GM18520 (cell line): ENCODE results near the gene ALKBH4.
"Not testable (repeated sequence)": the region's sequence is repeated elsewhere in the genome, so short reads cannot be mapped to it uniquely, and the experiment has no call there.

Experiments used
- ATAC-seq: cut with Tn5 transposase; IDR thresholded peaks from one replicate; pipeline ENCODE4 v1.9.1; 2021; ENCODE audit not compliant: unreplicated experiment

Gene ALKBH4

DNA sequence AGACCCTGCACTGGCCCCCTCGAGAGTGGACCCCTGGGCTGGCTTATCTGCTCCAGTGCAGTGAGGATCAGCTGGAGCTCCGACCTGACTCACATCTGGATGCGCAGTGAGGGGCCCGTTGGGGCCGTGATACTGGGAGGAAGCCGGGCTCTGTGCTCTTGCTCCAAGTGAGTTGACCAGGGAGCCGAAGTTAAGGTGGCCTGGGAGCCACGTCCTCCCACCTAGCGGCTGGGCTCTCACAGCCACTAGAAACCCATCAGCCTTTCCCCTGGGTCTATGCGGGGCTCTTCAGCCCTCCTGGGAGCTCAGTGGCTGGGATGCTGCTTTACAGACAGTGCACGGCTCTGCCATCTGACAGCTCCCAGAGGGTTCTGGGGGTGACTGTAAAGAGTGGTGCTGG, 9.1 kb downstream of the ALKBH4 start:
- no peak for ATAC-seq

DNA sequence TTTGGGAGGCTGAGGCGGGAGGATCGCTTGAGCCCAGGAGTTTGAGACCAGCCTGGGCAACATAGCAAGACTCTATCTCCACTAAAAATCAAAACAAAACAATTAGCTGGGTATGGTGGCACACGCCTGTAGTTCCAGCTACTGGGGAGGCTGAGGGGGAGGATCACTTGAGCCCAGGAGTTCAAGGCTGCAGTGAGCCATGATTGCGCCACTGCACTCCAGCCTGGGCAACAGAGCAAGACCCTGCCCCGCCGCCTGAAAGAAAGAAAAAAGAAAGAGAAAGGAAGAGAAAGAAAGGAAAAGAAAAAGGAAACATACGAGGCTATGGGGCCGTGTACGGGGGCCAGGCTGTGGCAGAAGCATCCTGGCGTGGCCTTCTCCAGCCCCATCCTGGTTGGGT, 9.7 kb downstream of the ALKBH4 start:
- ATAC-seq: not testable (repeated sequence)

DNA sequence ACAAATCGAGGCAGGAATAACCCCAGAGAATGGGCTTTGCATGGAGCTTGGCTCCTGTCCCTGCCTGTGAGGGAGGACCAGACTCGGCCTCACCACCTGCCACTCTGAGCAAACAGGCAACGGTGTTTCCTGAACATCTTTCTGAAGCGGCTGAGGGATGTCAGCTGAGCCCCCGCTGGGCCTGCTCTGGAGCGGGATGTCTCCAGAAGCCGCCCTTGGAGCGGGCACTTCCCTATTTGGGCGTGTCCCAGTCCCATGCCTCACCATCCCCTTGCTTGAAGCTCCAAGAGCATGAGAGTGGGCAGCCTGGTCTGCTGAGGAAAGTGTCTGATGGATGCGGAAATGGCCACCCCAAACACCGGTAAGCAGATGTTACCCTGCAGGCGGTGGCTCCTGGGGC, 10.2 kb downstream of the ALKBH4 start:
- no peak for ATAC-seq

DNA sequence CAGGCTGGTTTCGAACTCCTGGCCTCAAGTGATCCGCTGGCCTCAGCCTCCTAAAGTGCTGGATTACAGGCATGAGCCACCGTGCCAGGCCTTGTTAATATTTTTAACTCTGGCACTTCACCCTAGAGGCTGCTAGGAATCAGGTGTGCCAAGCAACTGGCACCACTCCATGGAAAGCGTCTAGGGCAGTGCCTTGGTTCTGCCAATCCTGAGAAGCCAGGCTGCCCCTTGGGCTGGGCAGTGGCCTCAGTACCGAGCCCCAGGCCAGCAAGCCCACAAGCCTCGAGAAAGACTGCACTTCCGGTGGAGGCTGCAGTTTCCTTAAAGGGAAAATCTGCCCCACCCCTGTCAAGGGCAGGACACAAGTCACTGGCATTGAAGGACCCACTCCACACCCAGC, 11.3 kb downstream of the ALKBH4 start:
- no peak for ATAC-seq

DNA sequence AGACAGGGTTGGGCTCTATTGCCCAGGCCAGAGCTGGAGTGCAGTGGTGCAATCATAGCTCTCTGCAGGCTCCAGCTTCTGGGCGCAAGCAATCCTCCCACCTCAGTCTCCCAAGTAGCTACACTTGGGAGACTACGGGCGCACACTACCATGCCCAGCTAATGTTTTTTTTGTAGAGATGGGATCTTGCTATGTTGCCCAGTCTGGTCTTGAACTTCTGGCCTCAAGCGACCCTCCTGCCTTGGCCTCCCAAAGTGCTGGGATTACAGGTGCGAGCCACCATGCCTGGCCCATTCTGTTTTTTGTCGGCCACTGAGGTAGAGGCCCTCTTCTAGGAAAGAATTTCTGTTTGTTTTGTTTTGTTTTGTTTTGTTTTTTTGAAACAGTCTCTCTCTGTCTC, 12.2 kb downstream of the ALKBH4 start:
- ATAC-seq: no peak

DNA sequence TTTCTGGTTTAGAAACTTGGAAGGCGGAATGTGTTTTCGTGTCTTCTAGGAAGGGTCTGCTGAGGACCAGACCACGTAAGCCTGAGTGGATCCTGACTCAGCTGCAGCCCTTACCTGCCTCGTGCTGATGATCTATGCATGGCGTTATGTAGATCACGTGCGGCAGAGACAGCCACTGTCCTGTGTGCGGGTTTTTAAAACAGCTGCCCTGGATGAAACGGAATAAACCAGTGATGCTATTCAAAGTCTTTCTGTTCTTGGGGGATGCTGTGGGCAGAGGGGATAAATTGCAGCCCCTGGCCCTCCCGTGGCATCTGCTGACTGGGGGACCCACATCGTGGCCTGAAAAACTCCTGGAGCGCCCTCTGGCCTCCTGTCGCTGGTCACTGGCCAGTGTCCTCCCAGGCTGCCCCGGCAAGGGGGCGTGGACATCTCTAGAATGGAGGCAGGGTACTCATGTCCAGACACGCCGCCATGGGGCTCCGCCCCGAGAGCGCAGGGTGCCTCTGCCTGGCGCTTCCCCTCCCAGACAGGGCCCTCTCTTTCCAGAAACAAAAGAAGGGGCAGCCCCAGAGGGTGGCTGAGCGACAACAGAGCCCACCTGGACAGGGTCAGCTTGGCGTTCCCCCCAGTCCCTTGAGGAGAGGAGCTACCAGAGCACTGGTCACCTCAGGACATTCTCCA, 13.2 kb downstream of the ALKBH4 start:
- no peak for ATAC-seq

DNA sequence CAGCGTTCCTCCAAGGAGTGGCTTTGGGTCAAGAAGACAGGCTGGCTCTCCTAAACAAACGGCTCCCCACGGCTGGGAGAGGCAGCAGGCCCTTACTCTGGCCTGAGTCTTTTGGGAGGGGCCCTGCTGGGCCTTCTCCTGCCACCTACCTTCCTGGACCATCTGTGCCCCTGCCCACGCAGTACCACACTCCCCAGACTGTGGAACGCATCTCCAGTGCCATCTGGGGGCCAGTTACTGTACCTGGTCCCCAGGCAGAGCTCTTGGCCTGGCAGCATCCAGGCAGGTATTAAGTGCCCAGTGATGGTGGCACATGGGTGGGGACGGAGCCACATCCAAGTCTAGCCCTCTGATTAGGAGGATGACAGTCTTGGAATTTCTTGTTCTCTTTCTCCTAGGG, 14.4 kb downstream of the ALKBH4 start:
- peak; percentile 57 for ATAC-seq

DNA sequence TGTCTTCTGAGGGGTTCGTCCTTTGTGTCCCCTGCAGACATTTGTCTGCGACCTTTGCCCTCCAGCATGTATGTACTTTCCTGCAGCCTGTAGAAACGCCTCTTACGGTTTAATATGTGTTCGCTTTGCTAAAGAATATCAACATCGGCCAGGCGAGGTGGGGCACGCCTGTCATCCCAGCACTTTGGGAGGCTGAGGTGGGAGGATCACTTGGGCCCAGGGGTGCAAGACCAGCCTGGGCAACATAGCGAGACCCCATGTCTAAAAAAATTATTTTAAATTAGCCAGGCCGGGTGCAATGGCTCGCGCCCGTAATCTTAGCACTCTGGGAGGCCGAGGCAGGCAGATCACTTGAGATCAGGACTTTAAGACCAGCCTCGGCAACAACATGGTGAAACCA, 15.5 kb downstream of the ALKBH4 start:
- no peak for ATAC-seq

DNA sequence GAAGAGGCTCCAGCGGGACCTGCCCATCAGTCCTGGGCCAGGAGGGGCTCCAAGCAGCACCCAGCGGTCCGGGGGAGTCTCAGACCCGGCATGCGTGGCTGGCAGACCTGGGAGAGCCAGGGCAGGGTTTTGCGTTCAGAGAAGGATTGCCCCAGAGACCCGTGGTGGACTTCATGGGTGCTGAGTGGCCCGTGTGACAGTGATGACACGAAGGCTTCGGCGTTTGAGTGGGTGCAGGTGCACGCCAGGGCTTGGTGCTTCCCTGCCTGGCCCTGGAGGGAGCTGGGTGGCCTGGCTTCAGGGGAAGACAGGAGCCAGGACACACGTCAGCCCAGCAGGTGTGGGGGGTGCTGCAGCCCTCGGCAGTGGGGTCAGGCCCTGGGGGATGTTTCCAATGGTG, 17.4 kb downstream of the ALKBH4 start:
- no peak for ATAC-seq

DNA sequence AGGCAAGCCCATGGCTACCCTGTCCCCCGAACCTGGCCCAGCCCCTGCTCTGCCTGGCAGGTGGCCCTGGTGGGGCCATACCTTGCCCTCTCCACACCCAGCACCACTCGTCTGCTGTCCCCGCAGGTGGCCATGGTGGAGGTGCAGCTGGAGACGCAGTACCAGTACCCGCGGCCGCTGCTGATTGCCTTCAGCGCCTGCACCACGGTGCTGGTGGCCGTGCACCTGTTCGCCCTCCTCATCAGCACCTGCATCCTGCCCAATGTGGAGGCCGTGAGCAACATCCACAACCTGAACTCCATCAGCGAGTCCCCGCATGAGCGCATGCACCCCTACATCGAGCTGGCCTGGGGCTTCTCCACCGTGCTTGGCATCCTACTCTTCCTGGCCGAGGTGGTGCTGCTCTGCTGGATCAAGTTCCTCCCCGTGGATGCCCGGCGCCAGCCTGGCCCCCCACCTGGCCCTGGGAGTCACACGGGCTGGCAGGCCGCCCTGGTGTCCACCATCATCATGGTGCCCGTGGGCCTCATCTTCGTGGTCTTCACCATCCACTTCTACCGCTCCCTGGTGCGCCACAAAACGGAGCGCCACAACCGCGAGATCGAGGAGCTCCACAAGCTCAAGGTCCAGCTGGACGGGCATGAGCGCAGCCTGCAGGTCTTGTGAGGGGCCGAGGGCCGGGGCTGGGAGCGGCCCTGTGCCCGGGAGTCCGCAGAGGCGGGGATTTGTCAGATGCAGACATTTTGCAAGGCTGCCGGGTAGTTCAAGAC, 18.1 kb downstream of the ALKBH4 start:
- ATAC-seq: no peak

DNA sequence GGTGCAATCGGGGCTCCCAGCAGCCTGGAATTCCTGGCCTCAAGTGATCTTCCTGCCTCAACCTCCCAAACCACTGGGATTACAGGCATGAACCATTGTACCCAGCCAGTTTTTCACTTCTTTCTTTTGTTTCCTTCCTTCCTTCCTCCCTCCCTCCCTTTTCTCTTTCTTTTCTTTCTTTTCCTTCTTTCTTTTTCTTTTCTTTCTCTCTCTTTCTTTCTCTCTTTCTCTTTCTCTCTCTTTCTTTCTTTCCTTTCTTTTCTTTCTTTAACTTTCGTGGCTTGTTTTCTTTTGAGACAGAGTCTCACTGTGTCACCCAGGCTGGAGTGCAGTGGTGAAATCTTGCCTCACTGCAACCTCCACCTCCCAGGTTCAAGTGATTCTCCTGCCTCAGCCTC, 19.0 kb downstream of the ALKBH4 start:
- ATAC-seq: no peak

DNA sequence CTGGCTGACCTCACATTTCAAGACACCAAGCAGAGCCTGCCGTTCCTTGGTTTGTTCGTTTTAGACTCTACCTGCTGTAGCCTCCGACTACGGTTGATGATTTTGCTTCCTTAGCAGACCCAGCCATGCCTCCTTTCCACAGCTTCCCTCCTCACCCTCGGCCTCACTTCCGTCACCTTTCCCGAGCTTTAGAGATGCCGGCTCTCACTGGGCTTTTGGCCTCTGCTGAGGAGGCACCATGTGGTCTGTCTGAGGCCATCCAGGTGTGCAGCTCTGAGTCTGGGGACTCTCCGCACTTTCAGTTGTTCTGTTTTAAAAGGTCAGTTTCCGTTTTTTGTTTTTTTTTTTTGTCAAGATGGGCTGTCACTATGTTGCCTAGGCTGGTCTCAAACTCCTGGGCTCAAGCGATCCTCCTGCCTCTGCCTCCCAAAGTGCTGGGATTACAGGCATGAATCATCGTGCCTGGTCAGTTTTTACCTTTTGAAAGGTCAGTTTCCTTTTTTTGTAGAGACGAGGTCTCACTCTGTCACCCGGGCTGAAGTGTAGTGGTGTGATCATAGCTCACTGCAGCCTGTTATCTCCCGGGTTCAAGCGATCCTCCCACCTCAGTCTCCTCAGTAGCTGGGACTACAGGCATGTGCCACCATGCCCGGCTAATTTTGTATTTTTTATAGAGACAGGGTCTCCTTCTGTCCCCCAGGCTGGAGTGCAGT, 19.5 kb downstream of the ALKBH4 start:
- no peak for ATAC-seq

DNA sequence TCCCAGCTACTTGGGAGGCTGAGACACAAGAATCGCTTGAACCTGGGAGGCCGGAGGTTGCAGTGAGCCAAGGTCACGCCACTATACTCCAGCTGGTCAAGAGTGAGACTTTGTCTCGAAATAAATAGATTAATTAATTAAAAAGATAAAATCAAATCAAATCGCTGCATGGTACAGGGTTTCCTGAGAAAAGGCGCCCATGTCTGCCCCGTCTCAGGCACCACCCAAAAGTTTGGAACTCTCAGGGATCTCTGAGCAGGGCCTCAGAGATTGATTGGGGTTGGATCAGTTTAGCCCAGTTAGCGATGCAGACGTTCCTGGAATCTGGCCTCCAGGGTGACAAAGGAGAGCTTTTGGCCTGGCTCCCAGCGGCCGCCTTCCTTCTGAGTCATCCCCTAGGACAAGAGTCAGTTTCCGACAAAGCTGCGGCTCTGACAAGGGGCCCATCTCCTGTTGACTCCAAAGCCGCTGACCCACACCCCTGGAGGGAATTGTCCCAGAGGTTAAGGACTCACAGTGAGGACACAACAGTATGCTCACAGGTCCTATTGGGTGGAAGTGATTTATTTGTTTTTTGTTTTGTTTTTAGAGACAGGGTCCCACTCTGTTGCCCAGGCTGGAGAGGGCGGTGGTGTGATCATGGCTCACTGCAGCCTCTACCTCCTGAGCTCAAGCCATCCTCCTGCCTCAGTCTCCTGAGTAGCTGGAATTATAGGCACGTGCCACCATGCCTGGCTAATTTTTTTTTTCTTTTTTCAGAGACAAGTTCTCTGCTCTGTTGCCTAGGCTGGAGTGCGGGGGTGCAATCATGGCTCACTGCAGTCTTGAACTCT, 24.5 kb downstream of the ALKBH4 start:
- ATAC-seq: no peak

DNA sequence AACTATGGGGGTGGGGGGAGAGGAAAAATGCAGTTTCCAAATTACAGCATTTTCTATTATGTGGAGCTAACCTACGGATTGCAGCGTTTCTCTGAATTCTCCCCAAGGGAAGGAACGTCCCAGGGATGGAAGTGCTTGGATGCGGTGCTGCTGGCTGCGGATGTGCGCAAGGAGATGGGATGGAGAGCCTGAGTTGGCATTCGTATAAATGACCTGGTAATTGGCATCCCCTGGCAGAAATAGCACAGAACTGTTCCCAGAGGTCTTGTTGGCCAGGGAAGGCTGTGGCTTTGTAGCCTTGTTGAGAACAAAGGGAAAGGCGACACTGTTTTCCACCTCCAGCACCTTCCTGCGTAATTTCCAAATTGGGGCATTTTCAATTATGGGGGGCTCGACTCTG, 28.5 kb downstream of the ALKBH4 start:
- no peak for ATAC-seq

DNA sequence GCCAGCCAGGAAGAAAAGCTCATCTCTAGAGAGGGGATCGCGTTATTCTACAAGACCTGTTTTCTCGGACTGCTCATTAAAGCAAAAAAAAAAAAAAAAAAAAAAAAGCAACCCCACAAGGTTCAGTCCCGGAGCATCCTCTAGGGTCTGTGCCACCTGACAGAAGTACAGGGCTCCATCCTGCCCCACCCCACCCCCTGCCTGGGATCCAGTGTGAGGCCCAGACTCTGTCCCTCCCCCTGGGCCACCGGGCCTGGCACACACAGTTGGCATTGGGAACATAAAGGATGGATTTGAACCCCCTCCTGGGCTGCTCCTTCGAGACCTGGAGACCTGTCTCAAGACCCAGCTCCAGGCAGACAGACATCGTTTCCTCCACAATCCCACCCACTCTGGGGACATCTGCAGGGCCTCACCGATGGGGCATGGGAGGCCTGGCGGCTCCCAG, 30.6 kb downstream of the ALKBH4 start:
- no peak for ATAC-seq

DNA sequence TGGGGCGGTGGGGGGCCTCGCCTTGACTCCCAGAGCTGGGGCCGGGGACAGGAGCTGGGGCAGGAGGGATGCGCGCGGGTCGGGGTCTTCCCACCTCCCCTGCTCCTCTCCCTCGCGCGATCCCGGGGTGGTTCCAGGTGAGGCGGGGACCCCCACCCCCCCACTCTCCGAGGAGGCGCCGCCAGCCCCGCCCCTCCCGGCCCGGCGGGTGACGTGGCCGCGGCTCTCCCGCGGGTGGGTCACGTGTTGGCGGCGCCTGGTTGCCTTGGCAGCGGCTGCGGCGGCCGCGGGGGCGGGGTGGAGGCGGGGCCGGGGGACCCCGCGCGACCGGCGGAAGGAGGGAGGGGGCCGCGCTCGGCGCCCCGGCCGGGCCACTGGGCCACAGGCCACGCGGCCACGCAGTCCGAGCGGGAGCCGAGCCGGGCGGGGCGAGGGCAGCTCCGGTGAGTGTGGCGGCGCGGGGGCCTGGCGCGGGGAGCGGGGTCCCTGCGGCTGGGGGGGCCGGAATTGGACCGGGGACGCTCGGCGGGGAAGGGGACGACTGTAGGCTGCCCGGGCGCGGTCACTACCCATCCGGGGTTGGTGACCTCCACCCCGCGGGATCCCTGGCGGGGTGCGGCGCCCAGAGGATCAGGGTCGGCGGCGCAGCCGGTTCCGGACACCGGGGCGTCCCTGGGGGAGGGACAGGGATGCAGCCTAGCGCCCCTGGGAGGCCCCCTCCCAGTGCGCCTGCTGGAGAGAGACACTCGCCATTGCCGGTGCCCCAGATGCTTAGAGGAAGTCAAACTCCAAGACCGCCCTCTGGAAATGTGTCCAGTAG, 31.2 kb downstream of the ALKBH4 start, which contains the start of gene ORAI2:
Gene ORAI2, plus strand, starts transcription at position 357 of the 820 bp plus-strand sequence. CDS start 5,382 bp downstream, outside the sequence.
- peak; percentile 47 for ATAC-seq

DNA sequence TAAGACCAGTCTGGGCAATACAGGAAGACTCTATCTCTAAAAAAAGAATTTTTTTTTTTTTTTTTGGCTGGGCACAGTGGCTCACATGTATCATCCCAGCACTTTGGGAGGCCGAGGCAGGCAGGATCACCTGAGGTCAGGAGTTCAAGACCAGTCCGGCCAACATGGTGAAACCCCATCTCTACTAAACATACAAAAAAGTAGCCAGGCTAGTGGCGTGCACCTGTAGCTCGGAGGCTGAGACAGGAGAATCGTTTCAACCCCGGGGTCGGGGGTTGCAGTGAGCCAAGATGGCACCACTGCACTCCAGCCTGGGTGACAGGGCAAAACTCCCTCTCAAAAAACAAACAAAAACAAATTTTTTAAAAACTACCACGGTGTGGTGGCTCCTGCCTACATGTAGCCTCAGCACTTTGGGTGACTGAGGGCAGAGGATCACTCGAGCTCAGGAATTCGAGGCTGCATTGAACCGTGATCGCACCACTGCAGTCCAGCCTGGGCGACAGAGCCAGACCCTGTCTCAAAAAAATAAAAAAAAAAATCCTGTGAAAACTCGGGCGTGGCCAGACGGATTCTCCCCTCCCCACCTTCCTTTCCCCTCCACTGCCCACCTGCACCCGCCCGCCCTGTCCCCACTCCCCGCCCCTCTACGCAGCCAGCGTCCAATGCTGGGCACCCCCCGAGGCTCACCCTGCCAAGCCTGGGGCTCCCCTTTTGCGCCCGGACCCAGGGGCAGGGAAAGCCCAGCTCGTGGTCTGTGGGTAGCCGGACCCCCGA, 32.0 kb downstream of the ALKBH4 start:
- peak; percentile 21 for ATAC-seq

DNA sequence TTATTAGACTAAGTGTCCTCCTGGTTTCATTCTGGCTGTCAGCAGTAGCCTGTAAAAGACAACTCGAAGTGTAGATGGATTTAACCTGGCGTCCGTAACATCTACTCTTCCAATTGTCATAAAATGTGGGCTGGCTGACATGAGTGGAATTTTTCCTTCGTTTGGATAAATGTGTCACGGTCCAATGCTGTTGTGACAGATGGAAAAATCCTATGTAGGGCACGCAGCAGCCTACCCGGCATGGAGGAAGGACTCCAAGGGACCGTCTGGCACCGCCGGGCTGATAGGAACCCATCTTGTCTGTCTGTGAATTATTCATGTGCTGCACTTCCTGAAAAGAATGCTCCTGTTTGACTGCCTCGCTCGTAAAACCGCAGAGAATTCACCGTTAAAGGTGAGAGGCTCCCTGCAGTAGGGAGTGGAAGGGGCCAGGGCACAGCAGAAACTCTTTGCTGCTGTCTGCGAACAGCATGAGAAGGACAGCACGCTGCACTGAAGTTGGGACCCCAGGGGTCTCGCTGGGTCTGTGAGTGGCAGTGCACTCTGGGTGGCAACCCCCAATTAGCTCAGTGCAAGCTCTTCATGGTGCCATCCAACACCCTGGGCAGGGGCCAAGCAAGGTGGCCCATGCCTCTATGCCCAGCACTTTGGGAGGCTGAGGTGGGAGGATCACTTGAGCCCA, 32.9 kb downstream of the ALKBH4 start:
- peak; percentile 30 for ATAC-seq
